Measurements from ENCODE around the gene ASMTL.

ASMTL gene

DNA sequence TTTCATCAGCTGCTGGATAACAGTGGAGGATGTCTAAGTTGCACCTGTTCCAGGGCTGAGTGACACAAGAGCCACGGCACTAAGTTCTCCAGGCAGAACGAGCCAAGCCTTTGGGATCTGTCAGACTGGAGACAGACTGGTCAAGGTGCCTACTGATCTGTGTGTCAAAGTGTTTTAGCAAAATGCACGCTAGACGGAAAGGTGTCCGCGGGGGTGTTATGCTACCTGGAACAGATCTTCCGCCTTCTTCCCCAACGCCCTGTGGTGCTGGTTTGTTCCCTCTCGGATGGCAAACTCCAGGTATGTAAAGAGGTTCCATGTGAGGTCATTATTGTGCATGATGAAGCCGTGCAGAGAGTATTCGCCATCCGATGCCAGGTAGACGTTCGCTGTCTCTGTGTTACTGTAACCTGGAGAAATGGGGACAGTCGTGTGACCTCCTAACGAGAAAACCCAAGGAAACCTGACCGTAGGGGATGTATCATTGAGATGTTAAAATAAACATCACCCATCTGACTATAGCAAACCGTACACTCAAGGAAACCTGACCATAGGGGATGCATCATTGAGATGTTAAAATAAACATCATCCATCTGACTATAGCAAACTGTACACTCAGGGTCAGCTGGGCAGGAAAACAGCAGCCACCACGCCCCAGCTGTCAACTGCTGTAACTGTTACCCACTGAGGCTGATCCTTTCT lies 31.1 kb downstream of the ASMTL start:
- no peak overlapping the region for H3K4me3 ChIP-seq (ENCODE audit: low read depth, low read length)
- POLR2A ChIA-PET = no interaction called here
- TF ChIP-seq CTCF (IDR thresholded peaks at IDR 0.05; ENCODE audit: insufficient read depth, low read length, missing control alignments) = no peak
- no peak for DNase-seq (ENCODE audit: low read depth, low spot score)
- CTCF ChIA-PET = no interaction called here

DNA sequence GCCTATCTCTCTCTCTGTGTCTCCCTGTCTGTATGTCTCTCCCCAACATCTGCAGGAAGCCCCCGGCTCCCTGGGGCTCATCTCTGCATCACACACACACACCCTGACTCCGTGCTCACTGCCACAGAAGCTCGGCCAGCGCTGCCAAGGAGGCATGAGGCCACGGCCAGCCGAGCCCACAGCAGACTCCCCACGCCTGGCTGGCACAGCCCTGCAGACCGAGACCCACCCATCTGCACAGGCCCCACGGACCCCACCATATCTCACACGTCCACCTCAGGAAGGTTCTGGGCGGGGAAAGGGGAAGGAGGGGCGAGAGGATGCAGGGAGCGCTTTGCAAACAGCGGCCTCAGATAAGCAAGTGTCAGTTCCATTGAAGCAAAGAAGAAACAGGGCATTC lies 32.3 kb downstream of the ASMTL start:
- TF ChIP-seq CTCF (IDR thresholded peaks at IDR 0.05; ENCODE audit: insufficient read depth, low read length, missing control alignments) = no peak
- DNase-seq (ENCODE audit: low read depth, low spot score) = no peak
- ChIA-PET POLR2A (no interaction called here), CTCF (no interaction called here)
- no peak overlapping the region for H3K4me3 ChIP-seq (ENCODE audit: low read depth, low read length)

- no peak overlapping the region for H3K4me3 ChIP-seq (ENCODE audit: low read depth, low read length)
- DNase-seq (ENCODE audit: low read depth, low spot score) = no peak
- POLR2A ChIA-PET = no interaction called here
- CTCF ChIA-PET = no interaction called here
- no peak for TF ChIP-seq CTCF (IDR thresholded peaks at IDR 0.05; ENCODE audit: insufficient read depth, low read length, missing control alignments)
These were observed 33.0 kb downstream of the ASMTL start for GRCh38 chrX:1419545-1420355.

DNA sequence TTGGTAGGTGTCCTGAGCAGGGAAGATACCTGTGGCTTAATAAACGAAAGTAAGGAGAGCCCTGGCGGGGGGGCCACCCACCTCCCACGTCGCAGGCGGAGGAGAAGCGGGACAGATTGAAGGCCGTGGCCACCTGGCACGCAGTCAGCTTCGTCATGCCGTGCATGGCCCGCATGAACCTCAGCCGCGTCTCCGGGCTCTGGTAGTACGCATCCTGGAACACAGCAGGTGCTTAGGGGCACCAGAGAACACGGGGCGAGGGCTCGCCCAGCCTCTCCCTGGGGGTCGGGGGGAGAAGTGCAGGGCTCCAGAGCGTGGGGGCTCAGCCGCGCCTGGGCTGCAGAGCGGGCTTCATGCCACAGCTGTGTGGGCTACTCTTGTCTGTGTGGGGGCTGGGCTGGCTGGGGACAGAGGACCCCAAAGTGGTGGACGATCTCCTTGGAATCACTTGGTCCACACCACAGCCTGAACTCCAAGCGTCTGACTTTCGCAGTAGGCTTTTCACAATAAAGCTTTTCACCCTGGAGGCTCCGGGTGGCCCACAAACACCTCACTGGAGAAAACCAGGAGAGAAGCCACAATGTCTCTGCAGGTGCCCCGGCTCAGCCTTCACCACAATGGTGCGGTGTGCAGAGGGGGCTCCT lies 33.7 kb downstream of the ASMTL start:
- POLR2A ChIA-PET = no interaction called here
- no peak for DNase-seq (ENCODE audit: low read depth, low spot score)
- TF ChIP-seq CTCF (IDR thresholded peaks at IDR 0.05; ENCODE audit: insufficient read depth, low read length, missing control alignments) = no peak

DNA sequence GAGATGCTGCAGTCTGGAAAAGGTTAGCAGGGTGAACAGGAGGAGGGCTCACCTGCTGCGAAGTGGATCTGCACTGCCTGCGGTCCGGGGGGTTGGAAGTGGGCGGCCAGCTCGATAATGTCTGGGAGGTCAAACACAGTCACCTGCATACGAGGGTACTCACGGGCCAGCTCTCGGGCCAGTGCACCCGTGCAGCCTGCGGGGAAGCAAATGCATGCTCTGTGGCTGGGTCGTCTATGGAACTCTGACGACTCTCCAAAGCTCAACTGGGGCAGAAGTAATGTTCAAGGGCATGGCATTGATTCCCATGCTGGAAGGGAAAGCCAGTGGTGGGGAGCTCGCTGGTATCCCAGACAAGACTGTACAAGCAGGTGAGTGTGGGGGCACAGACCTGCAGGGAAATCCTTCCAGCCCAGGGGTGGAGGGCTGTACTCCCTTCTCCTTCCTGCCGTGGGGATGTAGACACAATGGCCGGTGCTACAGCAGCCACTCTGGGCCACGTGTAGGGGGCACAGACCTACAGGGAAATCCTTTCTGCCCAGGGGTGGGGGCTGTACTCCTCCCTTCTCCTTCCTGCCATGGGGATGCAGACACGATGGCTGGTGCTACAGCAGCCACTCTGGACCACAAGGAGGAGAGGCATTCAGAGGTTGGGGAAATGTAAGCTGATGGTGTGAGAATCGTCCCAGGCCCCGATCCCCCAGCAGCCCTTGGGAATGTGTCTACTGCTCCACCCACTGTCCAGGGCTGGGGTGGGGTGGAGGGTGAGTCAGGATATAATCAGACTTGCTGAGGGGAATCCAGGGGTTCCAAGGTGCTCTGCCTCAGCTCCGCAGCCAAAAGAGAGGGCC lies 34.6 kb downstream of the ASMTL start:
- POLR2A ChIA-PET = no interaction called here
- TF ChIP-seq CTCF (IDR thresholded peaks at IDR 0.05; ENCODE audit: insufficient read depth, low read length, missing control alignments) = no peak
- CTCF ChIA-PET = no interaction called here
- DNase-seq (ENCODE audit: low read depth, low spot score) = no peak
- no peak overlapping the region for H3K4me3 ChIP-seq (ENCODE audit: low read depth, low read length)

More for the DNA sequence above, 33.7 kb downstream of the ASMTL start:
- H3K4me3 ChIP-seq (ENCODE audit: low read depth, low read length) = no peak overlapping the region
- CTCF ChIA-PET = no interaction called here

All from AG04449 (cell line).